GM12801 (cell line): ENCODE measurements around the gene LMF1.

ENCODE experiments used
- CTCF ChIP-seq: IDR thresholded peaks from one replicate; pipeline ENCODE4 v1.5.1; 2011; ENCODE audit warnings: control low read depth; ENCODE audit not compliant: insufficient read length; ENCODE audit errors: extremely low read depth

Gene LMF1

GRCh38 chr16:970766-971581 is at the start of gene LMF1:
Gene LMF1, minus strand, starts transcription at chr16:970984. Its CDS starts 4 bp downstream, at chr16:970980.
- TF ChIP-seq CTCF, result no peak

- no peak for TF ChIP-seq CTCF
Observed at GRCh38 chr16:1020091-1020399, 49.3 kb upstream of the LMF1 start.

- TF ChIP-seq CTCF, result no peak
Observed at GRCh38 chr16:1019231-1020090, 48.7 kb upstream of the LMF1 start.

GRCh38 chr16:1018447-1019198 is 47.8 kb upstream of the LMF1 start:
- TF ChIP-seq CTCF, result no peak

- no peak for TF ChIP-seq CTCF
Observed at GRCh38 chr16:1014771-1015495, 44.1 kb upstream of the LMF1 start.

GRCh38 chr16:1014221-1014620 is 43.4 kb upstream of the LMF1 start:
- TF ChIP-seq CTCF, result no peak

- TF ChIP-seq CTCF, result no peak
Observed at GRCh38 chr16:1013593-1013900, 42.8 kb upstream of the LMF1 start.
